Measurements from ENCODE around the gene MACROD2. TPM values are rescaled to one million over a fixed set of nuclear protein-coding genes. Genes with fewer than 3 reads are reported as not detected.

MACROD2 gene
- total and polyA plus RNA-seq, 2 experiments from 2014 or later = 2.8 to 4.3 TPM

DNA sequence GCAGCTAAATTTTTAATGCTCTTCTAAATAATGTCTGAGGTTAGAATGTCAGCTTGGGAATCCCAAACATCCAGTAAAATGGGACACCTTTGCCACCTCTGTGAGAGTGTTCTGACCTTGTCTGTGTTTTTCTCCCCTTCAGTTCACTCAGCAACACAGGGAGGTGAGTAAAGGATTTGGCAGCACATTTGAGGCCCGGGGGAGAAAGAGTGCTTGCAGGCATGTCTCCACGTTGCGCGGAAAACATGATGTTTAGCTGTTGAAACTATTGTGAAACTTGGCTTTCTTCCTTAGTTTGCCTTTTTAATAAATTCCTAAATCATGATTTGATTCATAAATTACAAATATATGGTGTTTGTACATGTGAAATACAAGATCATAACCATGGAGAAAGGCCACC lies 1049.9 kb downstream of the MACROD2 start (continued):
- TF ChIP-seq, protein P1, sequence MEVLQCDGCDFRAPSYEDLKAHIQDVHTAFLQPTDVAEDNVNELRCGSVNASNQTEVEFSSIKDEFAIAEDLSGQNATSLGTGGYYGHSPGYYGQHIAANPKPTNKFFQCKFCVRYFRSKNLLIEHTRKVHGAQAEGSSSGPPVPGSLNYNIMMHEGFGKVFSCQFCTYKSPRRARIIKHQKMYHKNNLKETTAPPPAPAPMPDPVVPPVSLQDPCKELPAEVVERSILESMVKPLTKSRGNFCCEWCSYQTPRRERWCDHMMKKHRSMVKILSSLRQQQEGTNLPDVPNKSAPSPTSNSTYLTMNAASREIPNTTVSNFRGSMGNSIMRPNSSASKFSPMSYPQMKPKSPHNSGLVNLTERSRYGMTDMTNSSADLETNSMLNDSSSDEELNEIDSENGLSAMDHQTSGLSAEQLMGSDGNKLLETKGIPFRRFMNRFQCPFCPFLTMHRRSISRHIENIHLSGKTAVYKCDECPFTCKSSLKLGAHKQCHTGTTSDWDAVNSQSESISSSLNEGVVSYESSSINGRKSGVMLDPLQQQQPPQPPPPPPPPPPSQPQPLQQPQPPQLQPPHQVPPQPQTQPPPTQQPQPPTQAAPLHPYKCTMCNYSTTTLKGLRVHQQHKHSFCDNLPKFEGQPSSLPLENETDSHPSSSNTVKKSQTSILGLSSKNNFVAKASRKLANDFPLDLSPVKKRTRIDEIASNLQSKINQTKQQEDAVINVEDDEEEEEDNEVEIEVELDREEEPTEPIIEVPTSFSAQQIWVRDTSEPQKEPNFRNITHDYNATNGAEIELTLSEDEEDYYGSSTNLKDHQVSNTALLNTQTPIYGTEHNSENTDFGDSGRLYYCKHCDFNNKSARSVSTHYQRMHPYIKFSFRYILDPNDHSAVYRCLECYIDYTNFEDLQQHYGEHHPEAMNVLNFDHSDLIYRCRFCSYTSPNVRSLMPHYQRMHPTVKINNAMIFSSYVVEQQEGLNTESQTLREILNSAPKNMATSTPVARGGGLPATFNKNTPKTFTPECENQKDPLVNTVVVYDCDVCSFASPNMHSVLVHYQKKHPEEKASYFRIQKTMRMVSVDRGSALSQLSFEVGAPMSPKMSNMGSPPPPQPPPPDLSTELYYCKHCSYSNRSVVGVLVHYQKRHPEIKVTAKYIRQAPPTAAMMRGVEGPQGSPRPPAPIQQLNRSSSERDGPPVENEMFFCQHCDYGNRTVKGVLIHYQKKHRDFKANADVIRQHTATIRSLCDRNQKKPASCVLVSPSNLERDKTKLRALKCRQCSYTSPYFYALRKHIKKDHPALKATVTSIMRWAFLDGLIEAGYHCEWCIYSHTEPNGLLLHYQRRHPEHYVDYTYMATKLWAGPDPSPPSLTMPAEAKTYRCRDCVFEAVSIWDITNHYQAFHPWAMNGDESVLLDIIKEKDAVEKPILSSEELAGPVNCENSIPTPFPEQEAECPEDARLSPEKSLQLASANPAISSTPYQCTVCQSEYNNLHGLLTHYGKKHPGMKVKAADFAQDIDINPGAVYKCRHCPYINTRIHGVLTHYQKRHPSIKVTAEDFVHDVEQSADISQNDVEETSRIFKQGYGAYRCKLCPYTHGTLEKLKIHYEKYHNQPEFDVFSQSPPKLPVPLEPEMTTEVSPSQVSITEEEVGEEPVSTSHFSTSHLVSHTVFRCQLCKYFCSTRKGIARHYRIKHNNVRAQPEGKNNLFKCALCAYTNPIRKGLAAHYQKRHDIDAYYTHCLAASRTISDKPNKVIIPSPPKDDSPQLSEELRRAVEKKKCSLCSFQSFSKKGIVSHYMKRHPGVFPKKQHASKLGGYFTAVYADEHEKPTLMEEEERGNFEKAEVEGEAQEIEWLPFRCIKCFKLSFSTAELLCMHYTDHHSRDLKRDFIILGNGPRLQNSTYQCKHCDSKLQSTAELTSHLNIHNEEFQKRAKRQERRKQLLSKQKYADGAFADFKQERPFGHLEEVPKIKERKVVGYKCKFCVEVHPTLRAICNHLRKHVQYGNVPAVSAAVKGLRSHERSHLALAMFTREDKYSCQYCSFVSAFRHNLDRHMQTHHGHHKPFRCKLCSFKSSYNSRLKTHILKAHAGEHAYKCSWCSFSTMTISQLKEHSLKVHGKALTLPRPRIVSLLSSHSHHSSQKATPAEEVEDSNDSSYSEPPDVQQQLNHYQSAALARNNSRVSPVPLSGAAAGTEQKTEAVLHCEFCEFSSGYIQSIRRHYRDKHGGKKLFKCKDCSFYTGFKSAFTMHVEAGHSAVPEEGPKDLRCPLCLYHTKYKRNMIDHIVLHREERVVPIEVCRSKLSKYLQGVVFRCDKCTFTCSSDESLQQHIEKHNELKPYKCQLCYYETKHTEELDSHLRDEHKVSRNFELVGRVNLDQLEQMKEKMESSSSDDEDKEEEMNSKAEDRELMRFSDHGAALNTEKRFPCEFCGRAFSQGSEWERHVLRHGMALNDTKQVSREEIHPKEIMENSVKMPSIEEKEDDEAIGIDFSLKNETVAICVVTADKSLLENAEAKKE (CRISPR knock-in tag; IDR thresholded peaks at IDR 0.05) = no peak
- TF ChIP-seq POLR2AphosphoS5 (IDR thresholded peaks at IDR 0.05; ENCODE audit: low read depth) = no peak
- TF ChIP-seq EZH2phosphoT487 (IDR thresholded peaks at IDR 0.05; ENCODE audit: unreplicated experiment) = no peak
- TF ChIP-seq ZNF331 (CRISPR knock-in tag; IDR thresholded peaks at IDR 0.05; ENCODE audit: low read depth) = no peak

DNA sequence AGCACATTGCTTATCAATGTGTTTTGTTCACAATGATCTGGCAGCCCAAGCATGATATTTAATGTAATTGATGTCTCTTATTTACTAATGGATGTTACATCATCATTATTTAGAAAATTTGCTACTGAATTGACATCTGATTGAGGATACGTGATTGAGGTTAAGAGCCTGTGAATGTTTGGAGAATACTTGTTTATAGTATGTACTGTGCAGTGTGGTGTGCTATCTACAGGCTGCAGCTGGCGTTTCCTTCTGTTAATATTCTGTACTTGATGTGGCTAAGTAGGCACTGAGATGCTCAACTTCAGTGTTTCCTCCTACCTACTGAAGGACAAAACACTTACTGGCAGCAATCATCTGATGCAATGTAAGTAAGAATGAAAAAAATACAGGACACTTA lies 1051.7 kb downstream of the MACROD2 start:
- Histone ChIP-seq H3K4me3 (no peak overlapping the region), H3K27me3 (ENCODE audit: insufficient read depth) (no peaks in the 10 kb centered on the region), H4K20me1 (replicated peaks; ENCODE audit: insufficient read depth) (no peaks in the 10 kb centered on the region), H3K4me1 (ENCODE audit: insufficient read depth) (no peaks in the 10 kb centered on the region), H3K36me3 (ENCODE audit: insufficient read depth) (no peaks in the 10 kb centered on the region), H3K4me2 (no peak overlapping the region), H2AFZ (no peak overlapping the region), H3K79me2 (replicated peaks; ENCODE audit: insufficient read depth) (no peaks in the 10 kb centered on the region), H3K27ac (ENCODE audit: low read depth) (no peak overlapping the region), H3F3A (replicated peaks; ENCODE audit: low read depth) (no peaks in the 10 kb centered on the region), H3K9me2 (ENCODE audit: insufficient read depth) (no peaks in the 10 kb centered on the region; the same call in 1 of the 2 replicates)
- Mint-ChIP-seq H3K36me3 (ENCODE audit: low read depth) (no peaks in the 10 kb centered on the region; the same call in 2 of the 3 replicates), H3K4me3 (no peak overlapping the region), H3K9me3 (peaks cover 5% of the 10 kb centered on the region; the same call in 1 of the 3 replicates), H3K4me1 (no peaks in the 10 kb centered on the region), H3K27me3 (ENCODE audit: insufficient read depth, low read depth, poor library complexity) (no peaks in the 10 kb centered on the region), H3K27ac (no peak overlapping the region)
- DNase-seq (ENCODE audit: low spot score) = no peak
- TF ChIP-seq CREB1 (CRISPR knock-in tag; IDR thresholded peaks at IDR 0.05; ENCODE audit: low read depth) = no peak
- no peak for TF ChIP-seq ZNF331 (CRISPR knock-in tag; IDR thresholded peaks at IDR 0.05; ENCODE audit: low read depth)
- TF ChIP-seq ZNF114 (CRISPR knock-in tag; IDR thresholded peaks at IDR 0.05) = no peak
- TF ChIP-seq STAT1 (IDR thresholded peaks at IDR 0.05; ENCODE audit: unreplicated experiment) = no peak
- TF ChIP-seq REST (IDR thresholded peaks at IDR 0.05; ENCODE audit: unreplicated experiment) = no peak
- no peak for TF ChIP-seq EZH2 (IDR thresholded peaks at IDR 0.05; ENCODE audit: low read depth, unreplicated experiment)
- TF ChIP-seq ETS1 (IDR thresholded peaks at IDR 0.05) = no peak
- no peak for TF ChIP-seq EZH2phosphoT487 (IDR thresholded peaks at IDR 0.05; ENCODE audit: unreplicated experiment)
- no peak for ATAC-seq

Data from GM23338 (cell line).